GM19023 (cell line): ENCODE measurements around the gene MMP14.
"Not testable (repeated sequence)": the region's sequence is repeated elsewhere in the genome, so short reads cannot be mapped to it uniquely, and the experiment has no call there.

ENCODE experiments used
- ATAC-seq: cut with Tn5 transposase; IDR thresholded peaks from one replicate; pipeline ENCODE4 v1.9.1; 2021; ENCODE audit warnings: mild to moderate bottlenecking, moderate library complexity; ENCODE audit not compliant: unreplicated experiment

Gene MMP14

GRCh38 chr14:22836301-22837113, at the start of gene MMP14:
Gene MMP14, plus strand, starts transcription at chr14:22836585. Its CDS starts 233 bp downstream, at chr14:22836818.
- ATAC-seq = no peak

DNA sequence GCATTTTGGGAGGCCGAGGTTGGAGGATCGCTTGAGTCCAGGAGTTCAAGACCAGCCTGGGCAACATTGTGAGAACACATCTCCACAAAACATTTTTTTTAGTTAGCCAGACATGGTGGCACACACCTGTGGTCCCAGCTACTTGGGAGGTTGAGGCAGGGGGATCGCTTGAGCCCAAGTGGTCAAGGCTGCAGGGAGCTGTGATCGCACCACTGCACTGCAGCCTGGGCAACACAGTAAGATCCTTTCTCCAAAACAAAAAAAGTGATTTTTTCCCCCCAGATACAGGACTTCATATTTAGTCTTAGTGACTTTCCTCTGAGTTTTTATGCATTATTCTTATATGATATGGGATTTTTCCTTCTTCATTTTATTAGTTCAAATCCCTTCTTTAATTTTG, 49.7 kb upstream of the MMP14 start:
- ATAC-seq = no peak

- ATAC-seq = no peak
Observed at GRCh38 chr14:22791301-22791700, 45.1 kb upstream of the MMP14 start.

DNA sequence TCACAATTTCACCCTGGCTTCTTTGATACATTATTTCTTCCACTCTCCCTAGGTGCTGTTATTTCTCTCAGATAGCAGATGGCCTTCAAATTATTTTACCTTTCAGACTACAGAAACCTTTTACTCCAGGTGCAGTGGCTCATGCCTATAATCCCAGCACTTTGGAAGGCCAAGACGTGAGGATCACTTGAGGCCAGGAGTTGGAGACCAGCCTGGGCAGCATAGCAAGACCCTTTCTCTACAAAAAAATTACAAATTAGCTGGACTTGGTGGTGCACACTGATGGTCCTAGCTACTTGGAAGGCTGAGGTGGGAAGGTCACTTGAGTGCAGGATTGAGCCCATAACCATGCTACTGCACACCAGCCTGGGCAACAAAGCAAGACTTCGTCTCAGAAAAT, 44.2 kb upstream of the MMP14 start:
- ATAC-seq = no peak

DNA sequence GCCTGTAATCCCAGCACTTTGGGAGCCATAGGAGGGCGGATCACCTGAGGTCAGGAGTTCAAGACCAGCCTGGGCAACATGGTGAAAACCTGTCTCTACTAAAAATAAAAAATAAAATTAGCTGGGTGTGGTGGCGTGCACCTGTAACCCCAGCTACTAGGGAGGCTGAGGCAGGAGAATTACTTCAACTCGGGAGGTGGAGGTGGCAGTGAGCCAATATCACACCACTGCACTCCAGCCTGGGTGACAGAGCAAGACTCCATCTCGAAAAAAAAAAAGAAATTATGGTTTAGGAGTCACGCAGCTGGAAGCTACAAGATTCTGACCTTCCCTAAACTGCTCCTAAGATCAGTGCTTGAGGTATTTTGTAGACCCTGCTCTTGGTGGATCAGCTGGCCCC, 42.8 kb upstream of the MMP14 start:
- ATAC-seq = not testable (repeated sequence)

DNA sequence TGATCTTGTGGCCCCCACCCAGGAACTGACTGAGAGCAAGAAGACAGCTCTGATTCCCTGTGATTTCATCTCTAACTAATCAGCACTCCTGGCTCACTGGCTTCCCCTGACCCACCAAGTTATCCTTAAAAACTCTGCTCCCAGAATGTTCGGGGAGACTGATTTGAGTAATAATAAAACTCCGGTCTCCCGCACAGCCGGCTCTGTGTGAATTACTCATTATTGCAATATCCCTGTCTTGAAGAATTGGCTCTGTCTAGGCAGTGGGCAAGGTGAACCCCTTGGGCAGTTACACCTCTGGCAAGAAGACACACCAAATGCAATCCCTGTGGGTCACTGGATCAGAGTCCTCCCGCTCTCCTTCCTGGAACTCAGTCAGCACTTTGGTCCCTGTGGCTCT, 42.4 kb upstream of the MMP14 start:
- no peak for ATAC-seq

GRCh38 chr14:22794551-22794951, 41.8 kb upstream of the MMP14 start:
- peak; percentile 54 for ATAC-seq

- ATAC-seq = peak; percentile 60
Observed at GRCh38 chr14:22796087-22796707, 40.2 kb upstream of the MMP14 start.

- ATAC-seq = no peak
Observed at GRCh38 chr14:22797017-22797917, 39.1 kb upstream of the MMP14 start.

DNA sequence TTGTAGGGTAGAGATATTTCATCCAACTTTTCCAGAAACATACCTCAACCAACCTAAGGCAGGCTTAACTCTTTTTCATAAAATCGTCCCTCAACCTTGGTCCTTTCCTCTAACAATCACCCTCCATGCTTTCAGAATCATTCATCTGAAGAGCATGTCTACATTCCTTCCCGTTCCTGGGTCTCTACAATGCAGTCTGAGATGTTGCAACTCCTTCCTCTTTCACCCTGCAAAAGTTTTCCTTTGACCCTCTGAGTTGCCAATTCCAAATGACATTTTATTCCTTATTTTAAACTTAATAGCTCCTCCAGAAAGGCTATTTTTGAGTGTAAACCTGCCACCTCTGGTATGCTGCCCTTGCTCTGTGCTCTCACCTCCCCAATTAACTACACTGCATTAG, 37.9 kb upstream of the MMP14 start:
- ATAC-seq = no peak

- ATAC-seq = no peak
Observed at GRCh38 chr14:22800346-22800745, 36.0 kb upstream of the MMP14 start.

DNA sequence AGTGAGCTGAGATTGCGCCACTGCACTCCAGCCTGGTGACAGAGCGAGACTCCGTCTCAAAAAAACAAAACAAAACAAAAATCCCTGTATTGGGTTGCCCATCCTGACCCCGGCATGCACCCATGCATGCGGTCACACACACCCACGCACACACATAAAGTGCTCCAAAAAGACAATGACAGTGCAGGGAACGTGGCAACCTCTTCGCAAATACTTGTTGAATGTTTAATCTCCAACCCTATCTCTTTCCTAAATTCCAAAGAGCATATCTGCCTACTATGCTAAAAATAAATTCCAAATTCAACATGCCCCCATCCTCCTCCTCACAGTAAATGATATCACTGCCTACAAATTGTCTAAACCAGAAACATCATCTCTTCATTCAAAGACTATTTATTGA, 34.7 kb upstream of the MMP14 start:
- ATAC-seq = no peak

DNA sequence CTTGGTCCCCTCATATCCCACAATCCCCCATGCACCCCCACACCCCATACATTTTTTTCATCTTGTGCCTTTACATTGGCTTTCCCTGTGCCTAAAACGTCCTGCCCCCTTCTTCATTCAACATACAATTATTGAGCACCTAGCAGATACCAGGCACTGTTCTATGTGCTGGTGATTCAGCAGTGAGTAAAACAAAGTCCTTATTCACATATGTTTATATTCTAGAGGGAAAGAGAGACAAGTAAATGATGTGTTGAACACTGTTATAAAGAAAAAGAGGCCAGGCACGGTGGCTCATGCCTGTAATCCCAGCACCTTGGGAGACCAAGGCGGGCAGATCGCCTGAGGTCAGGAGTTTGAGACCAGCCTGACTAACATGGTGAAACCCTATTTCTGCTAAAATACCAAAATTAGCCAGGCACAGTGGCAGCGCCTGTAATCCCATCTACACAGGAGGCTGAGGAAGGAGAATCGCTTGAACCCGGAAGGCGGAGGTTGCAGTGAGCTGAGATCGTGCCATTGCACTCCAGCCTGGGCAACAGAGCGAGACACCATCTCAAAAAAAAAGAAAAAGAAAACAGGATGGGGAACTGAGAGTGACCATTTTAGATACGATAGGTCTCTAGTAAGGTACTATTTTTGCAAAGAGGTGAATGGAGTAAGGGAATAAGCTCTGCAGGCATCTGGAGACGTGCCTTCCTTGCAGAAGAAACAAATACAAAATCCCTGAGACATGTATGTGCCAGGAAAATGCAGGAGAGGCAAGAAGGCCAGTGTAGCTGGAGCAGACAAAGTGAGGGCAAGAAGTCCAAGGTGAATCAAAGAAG, 33.3 kb upstream of the MMP14 start:
- ATAC-seq = peak; percentile 50

- ATAC-seq = peak; percentile 47
Observed at GRCh38 chr14:22803687-22803974, 32.8 kb upstream of the MMP14 start.

- not testable (repeated sequence) for ATAC-seq
Observed at GRCh38 chr14:22805235-22805634, 31.1 kb upstream of the MMP14 start.

- ATAC-seq = no peak
Observed at GRCh38 chr14:22807432-22808087, 28.8 kb upstream of the MMP14 start.

GRCh38 chr14:22808388-22809209, 27.8 kb upstream of the MMP14 start:
- no peak for ATAC-seq

GRCh38 chr14:22811722-22812121, 24.7 kb upstream of the MMP14 start:
- ATAC-seq = no peak

- ATAC-seq = no peak
Observed at GRCh38 chr14:22812744-22813143, 23.6 kb upstream of the MMP14 start.
